ENCODE measurements around the gene XYLT1.
"Not testable (repeated sequence)": the region's sequence is repeated elsewhere in the genome, so short reads cannot be mapped to it uniquely, and the experiment has no call there.

The XYLT1 gene

DNA sequence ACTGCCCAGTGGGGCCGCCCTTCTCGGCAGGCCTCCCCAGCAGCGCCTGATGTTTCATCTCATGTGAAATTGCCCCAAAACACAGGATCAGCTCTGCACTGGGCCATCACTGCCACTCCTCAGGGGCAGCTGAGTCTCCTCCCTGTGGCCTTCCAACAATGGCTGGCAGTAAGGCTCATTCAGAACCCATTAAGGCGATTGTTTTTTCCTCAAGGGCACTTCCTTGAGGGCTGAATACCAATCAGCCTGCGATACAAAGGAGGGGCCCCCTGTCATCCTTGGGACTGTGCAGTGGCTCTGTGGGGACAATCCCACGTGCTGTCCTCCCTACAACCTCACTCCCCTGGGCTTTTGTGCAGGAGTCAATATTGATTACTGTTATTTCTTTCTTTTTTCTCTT lies 47.5 kb downstream of the XYLT1 start:
- no peak for FAIRE-seq

- no peak for FAIRE-seq
These were observed 49.9 kb downstream of the XYLT1 start for GRCh38 chr16:17420816-17421215.

GRCh38 chr16:17419266-17419665 lies 51.5 kb downstream of the XYLT1 start:
- no peak for FAIRE-seq

- FAIRE-seq, result no peak
These were observed 53.0 kb downstream of the XYLT1 start for GRCh38 chr16:17417740-17418139.

DNA sequence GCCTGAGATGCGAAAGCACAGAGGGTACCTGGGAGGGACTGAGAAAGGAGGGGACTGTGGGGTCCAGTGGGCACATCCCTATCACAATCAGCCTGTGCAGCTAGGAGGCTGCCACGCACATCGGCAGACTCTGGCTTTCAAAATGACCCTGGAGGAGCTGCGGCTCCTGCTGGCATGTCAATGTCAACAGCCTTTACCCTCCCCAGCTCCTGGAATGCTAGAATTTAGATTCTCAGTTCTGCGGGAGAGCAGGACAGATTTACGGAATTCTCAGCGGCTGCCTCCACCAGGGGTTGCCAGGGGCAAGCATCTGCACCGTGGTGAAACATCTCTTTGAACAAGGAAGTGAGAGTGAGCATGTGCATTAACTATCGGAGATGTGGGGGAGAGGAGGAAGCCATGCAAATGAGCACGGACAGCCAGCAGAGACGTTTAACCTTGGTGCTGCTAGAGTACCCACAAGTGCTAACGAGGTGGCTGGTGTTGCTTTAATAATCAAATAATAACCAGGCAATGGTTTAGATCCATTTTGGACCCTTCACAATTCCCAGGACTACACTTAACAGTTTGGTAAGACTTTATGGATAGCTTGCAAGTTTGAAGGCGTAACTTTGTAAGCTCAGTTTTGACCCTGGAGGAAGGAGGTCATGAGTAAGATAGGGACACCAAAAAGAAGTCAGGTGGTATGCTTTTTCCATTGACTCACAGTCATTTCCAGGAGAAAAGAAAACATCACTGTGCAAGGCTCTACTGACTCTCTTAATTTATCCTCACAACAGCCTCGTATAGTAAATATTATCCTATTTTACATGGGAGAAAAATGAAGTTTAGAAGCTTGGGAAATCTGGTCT lies 54.1 kb downstream of the XYLT1 start:
- no peak for FAIRE-seq

- FAIRE-seq, result no peak
These were observed 55.8 kb downstream of the XYLT1 start for GRCh38 chr16:17414916-17415315.

DNA sequence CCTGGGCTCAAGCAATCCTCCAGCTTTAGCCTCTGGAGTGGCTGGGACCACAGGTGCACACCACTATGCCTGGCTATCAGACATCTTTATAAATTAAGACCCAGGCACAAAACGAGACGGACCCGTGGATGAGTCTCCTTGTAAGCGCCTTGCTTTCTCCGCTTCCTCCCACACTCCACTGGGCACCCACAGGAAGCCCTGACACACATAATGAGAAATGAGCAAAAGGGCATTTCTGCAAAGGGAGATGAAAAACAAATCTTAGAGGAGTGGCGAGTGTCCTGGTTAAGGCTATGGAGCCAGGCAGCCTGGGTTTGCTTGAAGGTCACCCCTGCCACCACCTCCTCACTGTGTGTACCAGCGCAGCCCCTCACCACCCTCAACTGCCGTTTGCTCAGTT lies 56.3 kb downstream of the XYLT1 start:
- FAIRE-seq, result no peak

DNA sequence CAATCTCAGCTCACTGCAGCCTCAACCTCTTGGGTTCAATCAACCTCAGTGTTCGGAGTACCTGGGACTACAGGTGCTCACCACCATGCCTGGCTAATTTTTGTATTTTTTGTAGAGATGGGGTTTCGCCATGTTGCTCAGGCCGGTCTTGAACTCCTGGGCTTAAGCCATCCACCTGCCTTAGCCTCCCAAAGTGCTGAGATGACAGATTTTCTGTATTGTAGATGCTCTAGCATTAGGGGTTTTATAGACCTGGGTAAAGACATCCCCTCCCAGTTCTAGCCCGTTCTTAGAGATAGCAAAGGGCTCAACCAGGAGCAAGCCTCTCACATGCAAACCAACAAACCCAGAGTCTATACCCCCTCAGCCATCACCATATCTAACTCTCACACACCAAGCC lies 57.3 kb downstream of the XYLT1 start:
- no peak for FAIRE-seq

DNA sequence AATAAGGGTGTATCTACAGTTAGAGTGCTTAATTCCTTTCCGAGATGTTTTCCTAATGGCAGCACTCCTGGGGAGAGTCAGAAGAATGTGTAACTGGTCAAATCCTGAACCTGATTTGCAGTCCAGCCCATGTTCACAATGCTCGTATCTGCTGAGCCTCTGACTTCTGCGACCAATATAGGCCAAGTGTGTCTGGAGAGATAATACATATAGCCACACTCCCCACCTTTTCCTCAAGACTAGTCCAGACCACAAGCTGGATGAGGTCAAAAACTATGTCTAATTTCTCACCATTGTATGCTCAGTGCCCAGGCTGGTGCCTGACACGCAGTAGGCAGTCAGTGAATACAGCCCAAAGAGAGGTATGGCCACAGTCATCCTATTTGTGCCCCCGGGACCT lies 58.0 kb downstream of the XYLT1 start:
- no peak for FAIRE-seq

DNA sequence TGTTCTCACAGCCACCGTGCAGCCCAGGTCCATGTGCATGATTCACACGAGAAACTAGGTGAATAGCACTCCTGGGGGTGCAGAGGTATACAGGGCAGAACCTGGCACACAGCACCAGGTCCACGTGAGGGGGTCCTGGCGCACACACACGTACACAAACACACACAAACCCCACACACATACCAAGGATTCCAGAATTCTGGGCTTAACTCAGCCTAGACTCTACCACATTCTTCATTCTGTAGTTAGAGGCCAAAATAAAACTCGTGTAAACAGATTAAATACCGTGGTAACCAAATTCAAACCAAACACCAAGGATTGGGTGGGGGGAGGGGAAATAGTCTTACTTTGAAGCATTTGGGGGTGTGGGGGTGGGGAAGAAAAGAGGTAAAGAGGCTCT lies 58.5 kb downstream of the XYLT1 start:
- no peak for FAIRE-seq

GRCh38 chr16:17411263-17411662 lies 59.5 kb downstream of the XYLT1 start:
- no peak for FAIRE-seq

DNA sequence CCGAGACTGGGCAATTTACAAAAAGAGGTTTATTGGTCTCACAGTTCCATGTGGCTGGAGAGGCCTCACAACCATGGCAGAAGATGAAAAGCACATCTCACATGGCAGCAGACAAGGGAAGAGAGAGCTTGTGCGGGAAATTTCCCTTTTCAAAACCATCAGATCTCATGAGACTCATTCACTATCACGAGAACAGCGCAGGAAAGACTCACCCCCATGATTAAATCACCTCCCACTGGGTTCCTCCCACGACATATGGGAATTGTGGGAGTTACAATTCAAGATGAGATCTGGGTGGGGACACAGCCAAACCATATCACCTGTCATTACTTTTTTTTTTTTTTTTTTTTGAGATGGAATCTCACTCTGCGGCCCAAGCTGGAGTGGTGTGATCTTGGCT lies 60.4 kb downstream of the XYLT1 start:
- FAIRE-seq, result not testable (repeated sequence)

- FAIRE-seq, result no peak
These were observed 60.9 kb downstream of the XYLT1 start for GRCh38 chr16:17409894-17410293.

- FAIRE-seq, result no peak
These were observed 61.8 kb downstream of the XYLT1 start for GRCh38 chr16:17408955-17409441.

DNA sequence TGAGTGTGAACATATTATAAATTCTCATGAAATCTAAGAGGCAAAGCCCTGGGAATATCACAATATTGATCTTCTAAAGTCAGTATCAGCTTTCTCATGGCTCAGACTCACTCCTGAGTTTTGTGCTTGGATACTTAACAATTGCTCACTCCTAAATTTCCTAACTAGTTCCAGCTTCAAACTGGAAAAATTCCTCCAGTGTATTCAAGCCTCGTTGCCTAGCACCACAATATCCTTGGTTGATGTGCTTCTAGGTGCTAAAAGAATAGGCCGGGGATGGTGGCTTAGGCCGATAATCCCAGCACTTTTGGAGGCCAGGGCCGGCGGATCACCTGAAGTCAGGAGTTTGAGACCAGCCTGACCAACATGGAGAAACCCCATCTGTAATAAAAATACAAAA lies 62.5 kb downstream of the XYLT1 start:
- no peak for FAIRE-seq

DNA sequence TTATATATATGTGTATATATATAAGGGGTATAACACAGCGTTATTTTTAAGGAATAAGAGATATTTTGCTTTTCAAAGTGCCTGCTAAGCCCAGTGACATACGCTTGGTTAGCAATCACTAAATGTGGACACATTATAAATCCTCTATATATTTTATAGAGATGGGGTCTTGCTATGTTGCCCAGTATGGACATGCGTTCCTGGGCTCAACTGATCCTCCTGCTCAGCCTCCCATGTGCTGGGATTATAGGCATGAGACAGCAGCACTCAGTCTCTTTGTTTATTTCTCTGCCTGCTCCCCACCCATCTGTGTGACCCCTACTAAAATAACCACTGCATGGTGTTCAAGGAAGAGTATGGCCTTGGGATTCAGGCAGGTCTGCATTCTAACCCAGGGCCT lies 63.4 kb downstream of the XYLT1 start:
- FAIRE-seq, result no peak

DNA sequence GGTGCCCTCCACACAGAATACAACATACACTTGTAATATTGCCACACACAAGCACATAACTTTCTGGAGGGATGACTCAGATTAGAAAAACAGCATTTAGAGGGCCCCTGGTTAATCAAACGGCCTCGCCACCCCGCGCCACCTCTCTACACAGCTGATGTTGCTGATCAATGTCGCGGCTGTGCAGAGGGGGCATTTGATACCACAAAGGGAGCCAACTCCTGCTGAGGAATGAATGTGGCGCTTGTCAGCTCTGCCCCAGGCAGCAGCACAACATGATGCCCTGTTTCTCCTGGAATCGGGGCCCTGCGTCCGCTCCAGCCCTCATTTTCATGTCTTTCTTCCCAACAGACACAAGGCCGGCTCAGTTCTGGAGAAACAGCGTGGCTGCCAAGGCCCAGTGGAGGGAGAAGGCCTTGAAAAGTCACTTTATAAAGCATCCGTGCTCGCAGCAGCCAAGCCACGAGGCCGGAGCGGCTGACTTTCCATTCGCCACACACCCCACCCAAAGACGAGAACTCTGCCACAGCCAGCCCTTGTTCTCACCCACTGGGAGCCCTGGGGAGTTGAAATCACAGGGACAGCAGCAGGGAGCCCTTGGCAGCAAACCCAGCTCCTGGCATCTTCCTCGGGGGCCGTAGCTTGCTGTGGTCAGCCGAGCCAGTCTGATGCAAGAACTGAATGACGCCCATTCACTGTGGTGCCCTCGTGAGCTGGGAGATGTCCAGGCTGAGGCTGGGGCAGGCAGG lies 65.6 kb downstream of the XYLT1 start:
- FAIRE-seq, result no peak

GRCh38 chr16:17403859-17404545 lies 66.8 kb downstream of the XYLT1 start:
- no peak for FAIRE-seq

- FAIRE-seq, result no peak
These were observed 67.5 kb downstream of the XYLT1 start for GRCh38 chr16:17403156-17403809.

GRCh38 chr16:17397499-17397891 lies 73.3 kb downstream of the XYLT1 start:
- FAIRE-seq, result no peak

DNA sequence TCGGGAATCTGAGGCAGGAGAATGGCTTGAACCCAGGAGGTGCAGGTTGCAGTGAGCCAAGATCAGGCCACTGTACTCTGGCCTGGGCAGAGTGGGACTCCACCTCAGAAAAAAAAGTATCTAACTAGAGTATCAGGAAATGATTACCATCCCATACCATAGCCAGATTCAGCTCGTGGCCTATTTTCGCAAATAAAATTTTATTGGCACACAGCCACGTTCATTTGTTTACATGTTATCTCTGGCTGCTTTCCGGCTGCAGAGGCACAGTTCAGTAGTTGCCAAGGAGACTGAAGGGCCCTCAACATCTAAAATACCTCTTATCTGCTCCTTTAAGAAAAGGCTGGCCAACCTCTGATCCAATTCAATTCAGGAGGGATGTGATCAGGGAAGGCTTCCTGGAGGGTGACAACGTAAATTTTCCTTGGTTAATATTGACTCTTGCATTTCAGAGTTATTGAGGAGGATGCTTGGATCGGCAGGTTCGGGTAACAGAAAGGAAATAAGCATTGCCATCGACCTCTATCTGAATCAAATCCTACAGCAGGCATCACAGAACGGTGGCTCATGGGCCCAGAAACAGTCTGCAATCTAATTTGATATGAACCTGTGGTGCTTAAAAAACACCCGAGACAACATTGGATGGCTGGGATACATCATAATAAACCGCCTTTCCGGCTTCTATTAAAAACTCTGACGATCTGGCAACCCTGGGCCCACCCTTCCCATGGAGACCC lies 73.8 kb downstream of the XYLT1 start:
- no peak for FAIRE-seq

DNA sequence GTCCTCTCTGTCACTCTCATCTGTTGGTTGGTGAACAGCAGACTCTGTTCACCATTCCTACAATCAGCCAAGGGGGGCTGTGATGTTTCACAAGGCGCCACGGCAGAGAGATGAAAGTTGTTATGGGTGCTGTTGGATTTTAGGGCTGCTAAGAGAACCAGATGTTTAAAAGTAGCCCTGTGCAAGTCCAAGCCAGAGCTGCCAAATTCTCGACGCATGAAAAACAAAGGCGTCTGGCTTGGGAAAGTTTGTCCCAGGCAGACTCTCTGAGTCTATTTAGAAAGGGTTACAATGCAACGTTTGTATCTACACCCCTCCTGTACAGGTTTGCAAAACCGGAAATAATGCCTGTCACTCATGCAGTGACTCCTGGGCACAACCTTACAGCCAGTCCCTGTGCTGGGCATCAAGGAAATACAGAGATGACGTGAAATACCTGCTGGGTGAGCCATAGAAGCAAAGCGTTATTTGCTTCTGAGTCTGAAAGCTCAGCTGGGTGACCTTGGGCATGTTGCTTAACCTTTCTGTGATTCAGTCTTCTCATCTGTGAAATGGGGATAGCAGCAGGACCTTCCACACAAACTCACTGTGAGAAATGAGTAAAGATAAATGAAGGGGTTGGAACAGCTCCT lies 74.8 kb downstream of the XYLT1 start:
- no peak for FAIRE-seq
